Brain pericyte (primary cell): ENCODE measurements around the gene HAL.

Experiments used
- DNase-seq: peaks from one replicate; pipeline ENCODE4 v3.0.0-alpha.2; 2012; ENCODE audit warnings: low read depth, low spot score

The HAL gene

GRCh38 chr12:96014943-96015599 is 18.9 kb upstream of the HAL start:
- no peak for DNase-seq

GRCh38 chr12:96007729-96008128 is 11.6 kb upstream of the HAL start:
- no peak for DNase-seq

- no peak for DNase-seq
These were observed 10.6 kb upstream of the HAL start for GRCh38 chr12:96006727-96007126.

- no peak for DNase-seq
These were observed 4.7 kb upstream of the HAL start for GRCh38 chr12:96000858-96001257.

GRCh38 chr12:95999484-95999883 is 3.3 kb upstream of the HAL start:
- no peak for DNase-seq

GRCh38 chr12:95998611-95999286 is 2.6 kb upstream of the HAL start:
- no peak for DNase-seq

- no peak for DNase-seq
These were observed 1.9 kb upstream of the HAL start for GRCh38 chr12:95997911-95998510.

GRCh38 chr12:95997276-95997675 is 1.1 kb upstream of the HAL start:
- no peak for DNase-seq

GRCh38 chr12:95995238-95996031 is 709 bp downstream of the HAL start:
- no peak for DNase-seq

- no peak for DNase-seq
These were observed 1.7 kb downstream of the HAL start for GRCh38 chr12:95994476-95994875.

- no peak for DNase-seq
These were observed 2.2 kb downstream of the HAL start for GRCh38 chr12:95993907-95994306.

- DNase-seq, result no peak
These were observed 6.0 kb downstream of the HAL start for GRCh38 chr12:95990136-95990535.

- DNase-seq, result no peak
These were observed 6.5 kb downstream of the HAL start for GRCh38 chr12:95989504-95990123.

GRCh38 chr12:95988506-95989275 is 7.5 kb downstream of the HAL start:
- DNase-seq, result no peak

- no peak for DNase-seq
These were observed 9.2 kb downstream of the HAL start for GRCh38 chr12:95986635-95987570.

GRCh38 chr12:95984682-95985081 is 11.5 kb downstream of the HAL start:
- DNase-seq, result no peak

GRCh38 chr12:95982602-95983001 is 13.5 kb downstream of the HAL start:
- DNase-seq, result no peak

GRCh38 chr12:95980437-95980836 is 15.7 kb downstream of the HAL start:
- DNase-seq, result no peak

- no peak for DNase-seq
These were observed 17.4 kb downstream of the HAL start for GRCh38 chr12:95978774-95979173.

GRCh38 chr12:95978351-95978750 is 17.8 kb downstream of the HAL start:
- DNase-seq, result no peak
